GM12873 (cell line): Measurements from ENCODE around the gene PLPPR3.

Experiments used
- CTCF ChIP-seq: IDR thresholded peaks from 2 replicates; pipeline ENCODE4 v1.5.1; 2012; ENCODE audit warnings: low read depth, mild to moderate bottlenecking, moderate library complexity, low read length, control low read depth; ENCODE audit not compliant: insufficient read depth; ENCODE audit errors: missing control alignments

Gene PLPPR3

GRCh38 chr19:812747-813218 lies 9.0 kb downstream of the PLPPR3 start:
- no peak for TF ChIP-seq CTCF

GRCh38 chr19:812049-812746 lies 9.6 kb downstream of the PLPPR3 start:
- no peak for TF ChIP-seq CTCF

GRCh38 chr19:811506-812048 lies 10.2 kb downstream of the PLPPR3 start:
- no peak for TF ChIP-seq CTCF

GRCh38 chr19:810883-811489 lies 10.8 kb downstream of the PLPPR3 start:
- no peak for TF ChIP-seq CTCF

GRCh38 chr19:810077-810855 lies 11.5 kb downstream of the PLPPR3 start:
- TF ChIP-seq CTCF, result no peak

GRCh38 chr19:808423-808775 lies 13.4 kb downstream of the PLPPR3 start:
- no peak for TF ChIP-seq CTCF
